A549 (cell line): ENCODE data around the gene FRMD4A. TPM values are rescaled to one million over a fixed set of nuclear protein-coding genes. Genes with fewer than 3 reads are reported as not detected.

Experiments used
- ATAC-seq, 2 experiments: fragments of 200-7000 bp in 1 of 2; fragments of >200 bp in 1 of 2; cut with Nextera tagmentation in 1 of 2; cut with Tn5 transposase in 1 of 2; 3 replicates each; pipeline versions ENCODE4 v1.8.0 to v1.9.1; 2018 to 2020; ENCODE audit warnings: mild to moderate bottlenecking in 1 of 2, moderate library complexity in 1 of 2
- CTCF ChIA-PET: fragments of 300-600 bp; sonication (Branson Sonifier 250); formaldehyde crosslinking; extraction: SDS; loops from one replicate; lab custom pipeline; 2021; ENCODE audit warnings: antibody characterized with exemption, inconsistent platforms; lab: Yijun Ruan, JAX
- POLR2A ChIA-PET: fragments of 350-600 bp; formaldehyde crosslinking; extraction: SDS; loops from one replicate; lab custom pipeline; 2021; ENCODE audit warnings: antibody characterized with exemption, inconsistent platforms; lab: Yijun Ruan, JAX
- DNase-seq, 2 experiments: peaks; one replicate each; pipeline versions ENCODE4 v3.0.0 to v3.0.0-alpha.2; 2011 to 2016; ENCODE audit warnings: low read depth in 1 of 2, low spot score in 1 of 2
- FAIRE-seq: peaks from 2 replicates; lab custom pipeline; 2011; peaks lifted over from hg19 to GRCh38; lab: Jason Lieb, UNC
- H3K27ac ChIP-seq, 2 experiments: fragments of >200 bp; sonication (Bioruptor Twin); formaldehyde crosslinking; 3 replicates each; pipeline ENCODE4 v1.5.1; 2016 to 2017
- H3K4me1 ChIP-seq: fragments of >200 bp; sonication (Bioruptor Twin); formaldehyde crosslinking; 3 replicates; pipeline ENCODE4 v1.6.1; 2016
- H3K4me2 ChIP-seq: fragments of >200 bp; sonication (Bioruptor Twin); formaldehyde crosslinking; 3 replicates; pipeline ENCODE4 v1.6.1; 2016
- H3K4me3 ChIP-seq: fragments of >200 bp; sonication (Bioruptor Twin); formaldehyde crosslinking; 3 replicates; pipeline ENCODE4 v1.5.1; 2016
- H3K9me3 ChIP-seq: fragments of >200 bp; sonication (Bioruptor Twin); formaldehyde crosslinking; 3 replicates; pipeline ENCODE4 v1.6.1; 2016
- CBX2 ChIP-seq: fragments of 200-600 bp; sonication (generic); IDR thresholded peaks from 2 replicates; pipeline ENCODE4 v1.6.1; 2016; ENCODE audit warnings: low read depth, mild to moderate bottlenecking, borderline replicate concordance
- CHD2 ChIP-seq: fragments of 150-350 bp; IDR thresholded peaks from 2 replicates; pipeline ENCODE4 v1.6.1; 2014; ENCODE audit warnings: low read length; ENCODE audit not compliant: partially characterized antibody
- EP300 ChIP-seq, 2 experiments: fragments of >200 bp; sonication (Bioruptor Twin); formaldehyde crosslinking; IDR thresholded peaks; 2 replicates in 1 of 2; 3 replicates in 1 of 2; pipeline ENCODE4 v1.6.1; 2016 to 2017
- FOXS1 ChIP-seq: fragments of 250-450 bp; sonication (Bioruptor Pico); IDR thresholded peaks from 2 replicates; pipeline ENCODE4 v1.5.0; 2020; ENCODE audit warnings: mild to moderate bottlenecking, moderate library complexity
- HOXB5 ChIP-seq: fragments of 250-450 bp; sonication (Bioruptor Pico); IDR thresholded peaks from 2 replicates; pipeline ENCODE4 v1.5.0; 2020; ENCODE audit warnings: mild to moderate bottlenecking, moderate library complexity
- JUNB ChIP-seq: fragments of >200 bp; sonication (Bioruptor Twin); formaldehyde crosslinking; IDR thresholded peaks from 2 replicates; pipeline ENCODE4 v1.6.1; 2016
- KDM1A ChIP-seq: fragments of 200-600 bp; sonication (generic); IDR thresholded peaks from 2 replicates; pipeline ENCODE4 v1.6.1; 2016; ENCODE audit warnings: low read depth, mild to moderate bottlenecking
- NFE2L2 ChIP-seq: fragments of 150-350 bp; conservative IDR thresholded peaks from 2 replicates; pipeline ENCODE4 v1.6.1; 2014; ENCODE audit warnings: low read length
- RARB ChIP-seq: fragments of 250-450 bp; sonication (Bioruptor Pico); IDR thresholded peaks from 2 replicates; pipeline ENCODE4 v1.8.0; 2021; ENCODE audit warnings: mild to moderate bottlenecking, moderate library complexity
- RNF2 ChIP-seq: fragments of 200-600 bp; sonication (generic); IDR thresholded peaks from 2 replicates; pipeline ENCODE4 v1.6.1; 2016; ENCODE audit warnings: low read depth, mild to moderate bottlenecking, antibody characterized with exemption, moderate library complexity, borderline replicate concordance
- SREBF2 ChIP-seq: fragments of 450-650 bp; IDR thresholded peaks from 2 replicates; pipeline ENCODE4 v1.6.1; 2014; ENCODE audit warnings: mild to moderate bottlenecking, moderate library complexity
- TFCP2L1 ChIP-seq: fragments of 250-450 bp; sonication (Bioruptor Pico); IDR thresholded peaks from 2 replicates; pipeline ENCODE4 v1.5.0; 2021; ENCODE audit warnings: mild to moderate bottlenecking
- ZNF302 ChIP-seq: fragments of 250-450 bp; sonication (Bioruptor Pico); IDR thresholded peaks from 2 replicates; pipeline ENCODE4 v1.9.0; 2021; ENCODE audit warnings: inconsistent platforms, mild to moderate bottlenecking, moderate library complexity
- WGBS: methylation state at CpG from one replicate; pipeline ENCODE4 v1.1.6; 2017; ENCODE audit errors: missing lambda C conversion rate; 5-methylcytosine and 5-hydroxymethylcytosine counted together
- polyA plus RNA-seq, 4 experiments: library from polyadenylated mRNA; depleted of rRNA in 3 of 4; stranded (reverse); fragments of >200 nt; fragmentation: RNase III in 1 of 4; extraction: RNeasy Plus Mini Kit Qiagen cat#74134 plus additional on column Dnase treatment in 1 of 4; gene quantifications; 2 replicates in 3 of 4; 3 replicates in 1 of 4; pipeline ENCODE4 v1.2.3, GENCODE V29; 2011 to 2017
- TF ChIP-seq, protein P1 (sequence below): fragments of 150-350 bp; IDR thresholded peaks from 2 replicates; pipeline ENCODE4 v1.6.1; 2014; ENCODE audit warnings: low read depth, mild to moderate bottlenecking, low read length
- TF ChIP-seq, protein P2 (sequence below): fragments of 200-600 bp; sonication (generic); IDR thresholded peaks from 2 replicates; pipeline ENCODE4 v1.6.1; 2016; ENCODE audit warnings: antibody characterized with exemption, mild to moderate bottlenecking, moderate library complexity
- TF ChIP-seq, protein P3 (sequence below): fragments of >200 bp; sonication (Bioruptor Twin); formaldehyde crosslinking; IDR thresholded peaks from 3 replicates; pipeline ENCODE4 v1.6.1; 2016

FRMD4A gene
- polyA plus RNA-seq, 2 of the 4 experiments (the other 2 are of a cell fraction): 2.5 to 4.7 TPM

DNA sequence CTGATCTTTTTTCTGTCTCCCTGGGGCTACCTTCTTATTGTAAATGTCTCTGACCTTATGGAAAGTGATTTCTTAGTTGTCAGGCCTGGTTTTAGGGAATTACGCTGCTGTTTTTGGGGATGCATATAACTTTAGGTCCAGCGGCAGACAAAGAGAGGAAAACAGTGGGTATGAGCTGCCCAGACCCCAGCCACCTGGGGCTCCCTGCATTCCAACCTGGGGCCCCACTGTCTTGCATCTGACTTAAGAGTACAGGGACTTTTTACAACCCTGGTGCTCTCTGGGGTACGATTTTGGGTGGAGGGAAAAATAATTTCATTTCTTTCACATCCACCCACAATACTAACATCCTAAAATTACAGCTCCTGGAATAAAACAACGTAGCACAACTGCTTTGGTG lies 624.5 kb downstream of the FRMD4A start (continued):
- TF ChIP-seq, protein P1, sequence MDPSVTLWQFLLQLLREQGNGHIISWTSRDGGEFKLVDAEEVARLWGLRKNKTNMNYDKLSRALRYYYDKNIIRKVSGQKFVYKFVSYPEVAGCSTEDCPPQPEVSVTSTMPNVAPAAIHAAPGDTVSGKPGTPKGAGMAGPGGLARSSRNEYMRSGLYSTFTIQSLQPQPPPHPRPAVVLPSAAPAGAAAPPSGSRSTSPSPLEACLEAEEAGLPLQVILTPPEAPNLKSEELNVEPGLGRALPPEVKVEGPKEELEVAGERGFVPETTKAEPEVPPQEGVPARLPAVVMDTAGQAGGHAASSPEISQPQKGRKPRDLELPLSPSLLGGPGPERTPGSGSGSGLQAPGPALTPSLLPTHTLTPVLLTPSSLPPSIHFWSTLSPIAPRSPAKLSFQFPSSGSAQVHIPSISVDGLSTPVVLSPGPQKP: no peak
- no peak for TF ChIP-seq JUNB
- TF ChIP-seq, protein P2, sequence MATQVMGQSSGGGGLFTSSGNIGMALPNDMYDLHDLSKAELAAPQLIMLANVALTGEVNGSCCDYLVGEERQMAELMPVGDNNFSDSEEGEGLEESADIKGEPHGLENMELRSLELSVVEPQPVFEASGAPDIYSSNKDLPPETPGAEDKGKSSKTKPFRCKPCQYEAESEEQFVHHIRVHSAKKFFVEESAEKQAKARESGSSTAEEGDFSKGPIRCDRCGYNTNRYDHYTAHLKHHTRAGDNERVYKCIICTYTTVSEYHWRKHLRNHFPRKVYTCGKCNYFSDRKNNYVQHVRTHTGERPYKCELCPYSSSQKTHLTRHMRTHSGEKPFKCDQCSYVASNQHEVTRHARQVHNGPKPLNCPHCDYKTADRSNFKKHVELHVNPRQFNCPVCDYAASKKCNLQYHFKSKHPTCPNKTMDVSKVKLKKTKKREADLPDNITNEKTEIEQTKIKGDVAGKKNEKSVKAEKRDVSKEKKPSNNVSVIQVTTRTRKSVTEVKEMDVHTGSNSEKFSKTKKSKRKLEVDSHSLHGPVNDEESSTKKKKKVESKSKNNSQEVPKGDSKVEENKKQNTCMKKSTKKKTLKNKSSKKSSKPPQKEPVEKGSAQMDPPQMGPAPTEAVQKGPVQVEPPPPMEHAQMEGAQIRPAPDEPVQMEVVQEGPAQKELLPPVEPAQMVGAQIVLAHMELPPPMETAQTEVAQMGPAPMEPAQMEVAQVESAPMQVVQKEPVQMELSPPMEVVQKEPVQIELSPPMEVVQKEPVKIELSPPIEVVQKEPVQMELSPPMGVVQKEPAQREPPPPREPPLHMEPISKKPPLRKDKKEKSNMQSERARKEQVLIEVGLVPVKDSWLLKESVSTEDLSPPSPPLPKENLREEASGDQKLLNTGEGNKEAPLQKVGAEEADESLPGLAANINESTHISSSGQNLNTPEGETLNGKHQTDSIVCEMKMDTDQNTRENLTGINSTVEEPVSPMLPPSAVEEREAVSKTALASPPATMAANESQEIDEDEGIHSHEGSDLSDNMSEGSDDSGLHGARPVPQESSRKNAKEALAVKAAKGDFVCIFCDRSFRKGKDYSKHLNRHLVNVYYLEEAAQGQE: no peak

DNA sequence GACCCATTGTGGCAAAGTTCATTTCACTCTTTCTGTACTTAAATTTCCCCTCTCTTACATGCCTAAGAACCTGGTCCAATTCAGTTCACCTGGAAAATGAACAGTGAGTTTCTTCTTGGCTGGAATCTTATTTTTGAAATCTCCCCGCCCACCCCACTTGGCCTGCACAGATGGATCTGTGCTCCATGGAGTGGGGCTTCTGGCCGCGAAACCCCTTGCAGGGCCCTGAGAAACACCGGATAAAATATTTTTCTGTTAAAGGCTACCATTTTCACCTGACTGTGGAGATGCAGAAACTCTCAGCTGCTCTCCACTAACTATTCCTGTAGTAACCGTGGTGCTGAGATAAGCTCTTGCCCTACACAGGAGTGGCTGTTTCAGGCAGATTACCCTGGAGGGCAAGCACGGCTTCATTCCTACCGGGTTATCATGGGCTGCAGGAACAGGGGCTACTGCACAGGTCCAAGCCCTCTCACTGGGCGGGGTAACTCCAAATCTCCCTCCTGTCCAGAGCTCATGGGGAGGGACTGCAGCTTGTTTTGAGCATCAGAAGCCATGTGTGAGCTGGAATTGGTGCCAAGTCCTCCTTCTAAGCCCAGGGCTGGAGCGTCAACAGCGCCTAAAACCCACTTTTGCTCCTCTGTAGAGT lies 625.1 kb downstream of the FRMD4A start:
- DNase-seq: no peak
- H3K27ac ChIP-seq: no peak overlapping the region
- peaks cover 19% of the 10 kb centered on the region for H3K4me1 ChIP-seq
- no peak for ATAC-seq
- no peak overlapping the region for H3K4me3 ChIP-seq
- no peak for FAIRE-seq
- H3K9me3 ChIP-seq: no peaks in the 10 kb centered on the region
- peak overlapping the region; percentile 91; the same call in 2 of the 3 replicates for H3K4me2 ChIP-seq
- ChIA-PET CTCF (interaction anchor here (1.8 to 2.9 kb wide), 3 partner anchors 13 to 33 kb away, joined by 4 to 8 read pairs (median 6); no protein-coding TSS in a partner anchor), POLR2A (no interaction called here)
- 95% methylated on average over 8 of the region's 10 CpGs for WGBS
- TF ChIP-seq TFCP2L1: no peak
- no peak for TF ChIP-seq EP300 (IDR thresholded peaks at IDR 0.05)
- TF ChIP-seq RNF2: no peak
- TF ChIP-seq ZNF302 (CRISPR knock-in tag): no peak
- TF ChIP-seq, protein P3, sequence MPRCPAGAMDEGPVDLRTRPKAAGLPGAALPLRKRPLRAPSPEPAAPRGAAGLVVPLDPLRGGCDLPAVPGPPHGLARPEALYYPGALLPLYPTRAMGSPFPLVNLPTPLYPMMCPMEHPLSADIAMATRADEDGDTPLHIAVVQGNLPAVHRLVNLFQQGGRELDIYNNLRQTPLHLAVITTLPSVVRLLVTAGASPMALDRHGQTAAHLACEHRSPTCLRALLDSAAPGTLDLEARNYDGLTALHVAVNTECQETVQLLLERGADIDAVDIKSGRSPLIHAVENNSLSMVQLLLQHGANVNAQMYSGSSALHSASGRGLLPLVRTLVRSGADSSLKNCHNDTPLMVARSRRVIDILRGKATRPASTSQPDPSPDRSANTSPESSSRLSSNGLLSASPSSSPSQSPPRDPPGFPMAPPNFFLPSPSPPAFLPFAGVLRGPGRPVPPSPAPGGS: no peak
- TF ChIP-seq SREBF2: no peak

DNA sequence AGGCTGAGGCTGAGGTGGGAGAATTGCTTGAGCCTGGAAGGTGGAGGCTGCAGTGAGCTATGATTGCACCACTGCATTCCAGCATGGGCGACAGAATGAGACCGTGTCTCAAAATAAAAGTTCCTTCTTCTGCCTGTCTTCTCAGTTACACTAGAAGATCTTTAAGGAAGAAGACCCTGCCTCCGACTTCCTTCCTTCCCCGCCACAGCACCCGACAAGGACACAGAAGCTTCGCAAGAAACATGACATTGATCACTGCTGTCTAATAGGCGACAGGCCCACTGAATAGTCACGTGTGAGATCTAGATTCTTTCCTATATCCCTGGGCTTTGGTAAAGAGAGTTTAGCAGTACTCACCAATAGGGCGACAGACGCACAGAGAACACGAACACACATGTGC lies 625.8 kb downstream of the FRMD4A start:
- no peak overlapping the region for H3K4me3 ChIP-seq
- H3K27ac ChIP-seq: no peak overlapping the region
- ChIA-PET POLR2A (no interaction called here), CTCF (interaction anchor here (1.0 kb wide), 1 partner anchor 16 kb away, joined by 5 read pairs; no protein-coding TSS in a partner anchor)
- H3K4me2 ChIP-seq: no peak overlapping the region
- peaks cover 19% of the 10 kb centered on the region for H3K4me1 ChIP-seq
- DNase-seq: no peak
- no peak for TF ChIP-seq ZNF302 (CRISPR knock-in tag)
- TF ChIP-seq KDM1A: no peak
- TF ChIP-seq, all 56 proteins: peak for 0
- no peak for FAIRE-seq
- H3K9me3 ChIP-seq: no peaks in the 10 kb centered on the region
- no peak for ATAC-seq
- WGBS: 82% methylated on average over 11 of the region's 11 CpGs

DNA sequence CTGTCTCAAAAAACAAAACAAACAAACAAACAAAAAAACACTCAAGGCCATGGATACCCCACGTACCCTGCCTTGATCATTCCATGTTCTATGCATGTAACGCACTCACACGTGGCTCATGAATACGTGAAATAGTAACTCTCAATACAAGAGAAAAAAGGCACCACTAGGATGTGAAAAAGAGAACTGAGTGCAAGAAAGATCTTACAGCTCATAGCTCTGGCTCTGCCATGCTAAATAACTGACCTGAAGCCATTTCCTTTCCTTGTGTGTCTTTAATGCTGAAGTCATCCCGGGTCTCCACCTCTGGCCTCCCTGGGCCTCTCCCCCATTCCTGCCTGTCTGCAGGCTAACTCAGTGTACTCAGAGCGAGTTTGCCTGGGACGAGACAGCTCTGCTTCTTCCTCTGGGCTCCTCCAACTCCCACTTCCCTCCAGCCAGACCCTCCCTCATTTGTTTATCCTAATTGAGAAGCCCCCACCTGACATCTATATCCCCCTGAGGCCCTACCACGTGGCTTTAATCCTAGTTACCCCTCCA lies 626.7 kb downstream of the FRMD4A start:
- Histone ChIP-seq H3K4me1 (peaks cover 19% of the 10 kb centered on the region), H3K4me3 (no peak overlapping the region), H3K27ac (no peak overlapping the region), H3K4me2 (no peak overlapping the region), H3K9me3 (no peaks in the 10 kb centered on the region)
- DNase-seq: no peak
- POLR2A ChIA-PET: no interaction called here
- CTCF ChIA-PET: interaction anchor here (1.0 to 1.1 kb wide), 2 partner anchors 9 to 15 kb away, joined by 3 to 5 read pairs; no protein-coding TSS in a partner anchor
- WGBS: 82% methylated on average over 8 of the region's 8 CpGs
- no peak for ATAC-seq
- FAIRE-seq: no peak
- no peak for TF ChIP-seq RARB (CRISPR knock-in tag)
- TF ChIP-seq NFE2L2: no peak
- TF ChIP-seq, protein P2: no peak
- TF ChIP-seq CHD2: no peak
- no peak for TF ChIP-seq EP300 (IDR thresholded peaks at IDR 0.05)
- TF ChIP-seq FOXS1 (CRISPR knock-in tag): no peak
- no peak for TF ChIP-seq CBX2
- no peak for TF ChIP-seq HOXB5
- TF ChIP-seq, protein P1: no peak
